GM19452 (cell line): ENCODE measurements around the gene ZBTB45.
"Not testable (repeated sequence)": the region's sequence is repeated elsewhere in the genome, so short reads cannot be mapped to it uniquely, and the experiment has no call there.

Experiments used
- ATAC-seq: cut with Tn5 transposase; IDR thresholded peaks from one replicate; pipeline ENCODE4 v1.9.1; 2021; ENCODE audit not compliant: unreplicated experiment

Gene ZBTB45

GRCh38 chr19:58555369-58555885, 35.8 kb upstream of the ZBTB45 start:
- no peak for ATAC-seq

- ATAC-seq, result peak; percentile 27
Measured at GRCh38 chr19:58554494-58555368, 35.1 kb upstream of the ZBTB45 start, which contains the start of gene CHMP2A. Gene CHMP2A, minus strand, starts transcription at chr19:58555105. Its CDS starts 893 bp downstream, at chr19:58554212.

GRCh38 chr19:58553799-58554493, 34.3 kb upstream of the ZBTB45 start:
- ATAC-seq, result no peak

DNA sequence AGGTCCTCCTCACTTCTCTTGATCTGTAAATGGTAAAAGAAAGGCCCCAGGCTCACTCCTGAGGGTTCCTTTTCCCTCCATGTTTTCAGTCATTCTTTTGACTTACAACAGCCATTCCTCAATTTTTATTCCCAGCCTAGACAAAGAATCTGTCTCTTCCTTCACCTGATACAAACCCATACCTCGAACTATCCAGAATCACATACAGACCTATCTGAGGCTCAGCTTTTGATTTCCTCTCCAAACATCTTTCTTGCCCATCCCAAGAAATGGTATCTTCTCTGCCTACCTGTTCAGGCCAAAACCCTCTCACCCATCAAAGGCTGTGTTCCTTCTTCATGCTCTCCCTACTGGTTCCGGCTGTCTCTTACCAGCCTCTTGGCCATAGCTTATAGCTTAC, 33.0 kb upstream of the ZBTB45 start:
- no peak for ATAC-seq

DNA sequence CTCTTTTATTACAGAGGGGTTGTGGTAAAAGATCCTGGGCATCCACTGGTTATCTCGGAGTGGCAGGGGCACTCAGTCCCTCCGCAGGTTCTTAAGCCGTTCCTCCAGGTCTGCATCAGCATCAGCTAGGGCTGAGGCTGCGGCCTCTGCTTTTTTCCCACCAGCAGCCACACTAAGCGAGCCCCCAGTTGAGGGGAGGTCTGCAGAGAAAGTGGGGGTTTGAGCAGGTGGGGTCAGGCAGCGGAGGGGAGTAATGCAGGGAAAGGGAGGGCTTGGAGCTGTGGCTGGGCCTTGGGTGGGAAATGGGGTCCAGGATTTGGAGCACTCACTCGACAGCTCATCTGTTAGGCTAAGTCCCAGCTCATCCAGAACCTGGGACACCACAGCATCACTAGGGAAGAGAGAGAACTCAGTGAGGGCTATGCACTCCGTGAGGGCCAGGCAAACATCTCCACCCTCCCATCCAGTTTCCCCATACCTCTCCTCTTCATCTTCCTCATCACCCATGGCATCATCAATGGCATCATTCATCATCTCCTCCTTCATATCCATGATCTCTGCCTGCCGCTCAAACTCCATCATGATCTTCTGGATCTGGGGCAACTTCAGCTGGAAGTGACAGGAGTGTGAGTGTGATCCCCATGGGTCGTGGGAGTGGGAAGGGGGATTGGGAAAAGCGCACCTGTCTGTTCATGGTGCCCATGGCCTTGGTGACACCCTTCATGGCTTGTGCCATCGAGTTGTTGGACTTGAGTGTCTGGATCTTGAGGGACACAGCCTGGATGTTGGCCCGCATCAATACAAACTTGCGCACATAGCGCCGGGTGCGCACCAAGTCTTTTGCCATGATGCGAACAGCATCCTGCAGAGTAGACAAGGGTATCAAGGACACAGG, 32.2 kb upstream of the ZBTB45 start:
- ATAC-seq, result no peak

GRCh38 chr19:58551123-58551497, 31.5 kb upstream of the ZBTB45 start:
- no peak for ATAC-seq

- ATAC-seq, result no peak
Measured at GRCh38 chr19:58550362-58551122, 30.9 kb upstream of the ZBTB45 start.

DNA sequence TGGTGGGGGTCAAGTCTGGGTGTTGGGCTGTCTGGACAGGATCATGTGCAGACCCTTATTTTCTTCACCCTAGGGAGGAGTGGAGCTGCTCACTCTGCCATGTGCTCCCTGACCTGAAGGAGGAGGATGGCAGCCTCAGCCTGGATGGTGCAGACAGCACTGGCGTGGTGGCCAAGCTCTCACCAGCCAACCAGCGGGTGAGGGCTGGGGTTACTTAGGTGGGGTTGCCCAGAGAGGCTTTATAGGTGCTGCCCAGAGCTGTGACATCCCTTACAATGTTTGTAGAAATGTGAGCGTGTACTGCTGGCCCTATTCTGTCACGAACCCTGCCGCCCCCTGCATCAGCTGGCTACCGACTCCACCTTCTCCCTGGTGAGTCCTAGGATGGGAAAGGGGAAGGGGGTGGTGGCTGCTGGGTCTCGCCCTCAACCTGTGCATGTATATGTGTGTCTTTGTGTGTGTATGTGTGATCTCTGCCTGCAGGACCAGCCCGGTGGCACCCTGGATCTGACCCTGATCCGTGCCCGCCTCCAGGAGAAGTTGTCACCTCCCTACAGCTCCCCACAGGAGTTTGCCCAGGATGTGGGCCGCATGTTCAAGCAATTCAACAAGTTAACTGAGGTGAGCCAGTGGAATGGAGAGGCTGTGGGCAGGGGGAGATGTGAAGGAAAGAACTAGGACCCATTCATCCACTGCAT, 30.2 kb upstream of the ZBTB45 start:
- ATAC-seq, result no peak

DNA sequence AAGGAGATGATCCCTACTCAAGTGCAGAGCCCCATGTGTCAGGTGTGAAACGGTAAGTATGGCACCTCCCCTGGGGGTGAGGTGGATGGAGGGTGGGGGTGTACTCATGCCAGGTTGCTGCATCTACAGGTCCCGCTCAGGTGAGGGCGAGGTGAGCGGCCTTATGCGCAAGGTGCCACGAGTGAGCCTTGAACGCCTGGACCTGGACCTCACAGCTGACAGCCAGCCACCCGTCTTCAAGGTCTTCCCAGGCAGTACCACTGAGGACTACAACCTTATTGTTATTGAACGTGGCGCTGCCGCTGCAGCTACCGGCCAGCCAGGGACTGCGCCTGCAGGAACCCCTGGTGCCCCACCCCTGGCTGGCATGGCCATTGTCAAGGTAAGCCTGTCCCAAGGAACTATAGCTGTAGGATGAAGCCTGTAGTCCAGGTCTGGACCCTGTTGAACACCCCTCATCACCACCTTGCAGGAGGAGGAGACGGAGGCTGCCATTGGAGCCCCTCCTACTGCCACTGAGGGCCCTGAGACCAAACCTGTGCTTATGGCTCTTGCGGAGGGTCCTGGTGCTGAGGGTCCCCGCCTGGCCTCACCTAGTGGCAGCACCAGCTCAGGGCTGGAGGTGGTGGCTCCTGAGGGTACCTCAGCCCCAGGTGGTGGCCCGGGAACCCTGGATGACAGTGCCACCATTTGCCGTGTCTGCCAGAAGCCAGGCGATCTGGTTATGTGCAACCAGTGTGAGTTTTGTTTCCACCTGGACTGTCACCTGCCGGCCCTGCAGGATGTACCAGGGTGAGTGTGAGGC, 29.5 kb upstream of the ZBTB45 start:
- ATAC-seq, result no peak

- no peak for ATAC-seq
Measured at GRCh38 chr19:58547323-58548312, 28.0 kb upstream of the ZBTB45 start.

- no peak for ATAC-seq
Measured at GRCh38 chr19:58546019-58546530, 26.5 kb upstream of the ZBTB45 start.

DNA sequence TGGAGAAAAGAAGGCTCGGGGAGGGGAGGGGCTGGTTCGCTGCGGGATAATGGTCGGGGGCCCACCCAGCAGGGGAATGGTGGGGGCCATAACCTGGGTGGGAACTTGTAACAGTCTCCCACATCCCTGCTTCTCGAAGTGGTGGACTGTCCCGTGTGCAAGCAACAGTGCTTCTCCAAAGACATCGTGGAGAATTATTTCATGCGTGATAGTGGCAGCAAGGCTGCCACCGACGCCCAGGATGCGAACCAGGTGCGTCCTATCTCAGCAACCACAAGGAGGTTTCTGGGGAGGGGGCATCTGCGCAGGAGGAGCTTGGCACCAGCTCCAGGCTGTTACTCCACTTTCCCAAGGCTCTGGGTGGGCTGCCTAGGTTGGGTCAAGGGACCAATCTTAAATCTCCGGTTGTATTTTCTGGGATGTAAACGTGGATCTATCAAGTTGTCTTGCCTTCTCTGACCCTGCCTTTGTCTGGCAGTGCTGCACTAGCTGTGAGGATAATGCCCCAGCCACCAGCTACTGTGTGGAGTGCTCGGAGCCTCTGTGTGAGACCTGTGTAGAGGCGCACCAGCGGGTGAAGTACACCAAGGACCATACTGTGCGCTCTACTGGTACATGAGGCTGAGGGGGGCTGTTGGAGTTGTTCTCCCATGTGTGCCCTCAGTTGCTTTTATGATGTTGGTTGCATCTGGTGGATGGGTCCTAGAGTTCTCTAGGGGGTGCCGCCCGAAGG, 25.8 kb upstream of the ZBTB45 start:
- ATAC-seq, result no peak

GRCh38 chr19:58544591-58545285, 25.1 kb upstream of the ZBTB45 start:
- ATAC-seq, result peak; percentile 47

- peak; percentile 75 for ATAC-seq
Measured at GRCh38 chr19:58543826-58544590, 24.4 kb upstream of the ZBTB45 start, which contains the start of gene TRIM28. Gene TRIM28, plus strand, starts transcription at chr19:58544064. Its CDS starts 694 bp downstream, at chr19:58544758.

- not testable (repeated sequence) for ATAC-seq
Measured at GRCh38 chr19:58542641-58543372, 23.2 kb upstream of the ZBTB45 start.
